Esophagus squamous epithelium (tissue), 5 donors: ENCODE data around the gene ADAMTS13. TPM values are rescaled to one million over a fixed set of nuclear protein-coding genes. Genes with fewer than 3 reads are reported as not detected.

Experiments
- DNase-seq: peaks from one replicate; lab custom pipeline; 2025; lab: John Stamatoyannopoulos, UW
- H3K27ac ChIP-seq, 4 donors: fragments of 200-600 bp; sonication (generic); one replicate each; pipeline ENCODE4 v1.5.1; 2016 to 2019; ENCODE audit warnings: mild to moderate bottlenecking in 1 of 4
- H3K27me3 ChIP-seq, 4 donors: fragments of 200-600 bp; sonication (generic); 1 replicate in 3 of 4; 2 replicates in 1 of 4; pipeline versions ENCODE4 v1.5.1 to v1.6.0; 2017 to 2021; ENCODE audit warnings: antibody characterized with exemption in 1 of 4
- H3K36me3 ChIP-seq, 3 donors: fragments of 200-600 bp; sonication (generic); one replicate each; pipeline ENCODE4 v1.5.1; 2016 to 2019
- H3K4me1 ChIP-seq, 3 donors: fragments of 200-600 bp; sonication (generic); one replicate each; pipeline ENCODE4 v1.5.1; 2017 to 2019
- H3K4me3 ChIP-seq, 4 donors: fragments of 200-600 bp; sonication (generic); 1 replicate in 3 of 4; 2 replicates in 1 of 4; pipeline ENCODE4 v1.5.1; 2016 to 2019; ENCODE audit warnings: mild to moderate bottlenecking in 2 of 4, moderate library complexity in 1 of 4
- H3K9me3 ChIP-seq, 3 donors: fragments of 200-600 bp; sonication (generic); one replicate each; pipeline ENCODE4 v1.5.1; 2016 to 2019
- POLR2A ChIP-seq, 4 donors: fragments of 450-650 bp; IDR thresholded peaks; one replicate each; pipeline ENCODE4 v1.6.1; 2017; ENCODE audit warnings: antibody characterized with exemption in 4 of 4, mild to moderate bottlenecking in 4 of 4, moderate library complexity in 3 of 4
- WGBS, 2 donors: methylation state at CpG; one replicate each; pipeline ENCODE4 v1.1.5; 2018; 5-methylcytosine and 5-hydroxymethylcytosine counted together
- intact Hi-C: fragments of 100-400 bp; cut with DNase I; formaldehyde crosslinking; loops from one replicate; pipeline ENCODE4 v1.15.0; 2022
- total RNA-seq, 4 donors: library from RNA; depleted of rRNA; stranded (reverse); fragments of >200 nt; gene quantifications; one replicate each; pipeline ENCODE4 v1.1.0, GENCODE V29; 2016
- TF ChIP-seq, protein P1 (sequence below), 6 experiments: fragments of 450-650 bp in 4 of 6; fragments of 200-600 bp in 2 of 6; sonication (generic) in 2 of 6; IDR thresholded peaks; one replicate each; pipeline ENCODE4 v1.5.1; 2016 to 2019; ENCODE audit warnings: antibody characterized with exemption in 6 of 6, mild to moderate bottlenecking in 4 of 6, moderate library complexity in 4 of 6
- donor health status: DM: yes; HTN: yes; CAD: no.

The ADAMTS13 gene
- total RNA-seq, 4 donors from 2014 or later: 0.21 to 2.5 (median 0.33) TPM

DNA sequence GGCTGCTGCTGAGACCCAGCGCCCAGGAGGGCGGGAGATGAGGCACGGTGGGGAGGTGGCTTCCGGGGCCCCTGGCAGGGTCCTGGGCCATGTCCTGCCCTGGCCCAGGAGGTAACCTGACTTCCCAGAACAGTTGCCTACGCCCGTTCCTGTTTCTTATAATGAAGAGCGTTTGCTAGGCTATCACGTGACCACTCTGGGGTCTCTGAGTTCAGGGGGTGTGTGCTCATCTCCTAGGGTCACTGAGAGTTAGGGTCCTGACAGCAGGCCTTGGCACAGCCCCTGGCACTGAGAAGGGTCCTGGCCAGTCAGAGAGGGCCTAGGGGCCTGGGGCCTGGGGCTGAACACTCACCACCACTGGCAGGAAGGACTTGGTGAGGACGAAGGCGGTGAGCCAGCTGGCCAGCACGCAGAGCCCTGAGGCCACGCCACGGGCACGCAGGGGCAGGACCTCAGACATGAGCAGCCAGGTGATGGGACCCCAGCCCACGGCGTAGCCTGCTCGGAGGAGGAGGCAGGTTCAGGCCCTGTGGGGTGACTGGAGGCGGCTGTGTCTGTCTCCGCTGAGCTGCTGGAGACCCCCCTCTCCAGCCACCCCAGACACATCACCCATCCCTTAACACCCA lies 50.7 kb downstream of the ADAMTS13 start:
- Histone ChIP-seq H3K27ac (no peak overlapping the region), H3K27me3 (peaks cover 0 to under 1% (median 0%) of the 10 kb centered on the region in 4 donors), H3K4me1 (peaks cover 0 to 3% (median 0%) of the 10 kb centered on the region in 3 donors), H3K4me3 (no peak overlapping the region), H3K9me3 (no peaks in the 10 kb centered on the region), H3K36me3 (peaks cover 0 to 15% (median 0%) of the 10 kb centered on the region in 3 donors)
- WGBS, 2 donors: no CpG with 5 or more reads among the region's 19 CpGs
- TF ChIP-seq, protein P1, sequence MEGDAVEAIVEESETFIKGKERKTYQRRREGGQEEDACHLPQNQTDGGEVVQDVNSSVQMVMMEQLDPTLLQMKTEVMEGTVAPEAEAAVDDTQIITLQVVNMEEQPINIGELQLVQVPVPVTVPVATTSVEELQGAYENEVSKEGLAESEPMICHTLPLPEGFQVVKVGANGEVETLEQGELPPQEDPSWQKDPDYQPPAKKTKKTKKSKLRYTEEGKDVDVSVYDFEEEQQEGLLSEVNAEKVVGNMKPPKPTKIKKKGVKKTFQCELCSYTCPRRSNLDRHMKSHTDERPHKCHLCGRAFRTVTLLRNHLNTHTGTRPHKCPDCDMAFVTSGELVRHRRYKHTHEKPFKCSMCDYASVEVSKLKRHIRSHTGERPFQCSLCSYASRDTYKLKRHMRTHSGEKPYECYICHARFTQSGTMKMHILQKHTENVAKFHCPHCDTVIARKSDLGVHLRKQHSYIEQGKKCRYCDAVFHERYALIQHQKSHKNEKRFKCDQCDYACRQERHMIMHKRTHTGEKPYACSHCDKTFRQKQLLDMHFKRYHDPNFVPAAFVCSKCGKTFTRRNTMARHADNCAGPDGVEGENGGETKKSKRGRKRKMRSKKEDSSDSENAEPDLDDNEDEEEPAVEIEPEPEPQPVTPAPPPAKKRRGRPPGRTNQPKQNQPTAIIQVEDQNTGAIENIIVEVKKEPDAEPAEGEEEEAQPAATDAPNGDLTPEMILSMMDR (IDR thresholded peaks at IDR 0.05): no peak
- no peak for TF ChIP-seq POLR2A (IDR thresholded peaks at IDR 0.05)
- intact Hi-C loops: no loop called here
- DNase-seq: no peak

DNA sequence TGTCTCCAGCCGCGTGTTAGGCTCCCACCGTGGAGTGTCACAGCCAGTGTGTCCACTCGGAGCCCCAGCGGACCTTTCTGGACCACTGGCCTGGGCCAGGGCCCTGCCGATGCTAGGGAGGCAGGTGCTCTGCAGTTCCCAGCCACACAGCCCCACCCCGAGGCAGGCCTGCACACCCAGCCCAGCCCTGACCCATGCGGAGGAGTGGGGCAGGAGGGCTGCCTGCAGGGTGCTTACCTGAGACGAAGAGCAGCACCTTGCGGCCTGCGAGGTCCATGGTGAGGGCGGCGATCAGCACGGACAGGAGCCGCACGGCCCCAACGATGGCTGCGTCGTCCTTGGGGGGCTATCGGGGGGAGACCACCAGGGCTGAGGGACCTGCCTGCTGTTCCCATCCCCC lies 51.6 kb downstream of the ADAMTS13 start:
- Histone ChIP-seq H3K4me3 (no peak overlapping the region), H3K27me3 (peaks cover 0 to 9% (median 0%) of the 10 kb centered on the region in 4 donors), H3K4me1 (peaks cover 5 to 12% (median 5%) of the 10 kb centered on the region in 3 donors), H3K36me3 (peaks cover 0 to 7% (median 0%) of the 10 kb centered on the region in 3 donors), H3K27ac (no peak overlapping the region), H3K9me3 (no peaks in the 10 kb centered on the region)
- DNase-seq: no peak
- 20% methylated on average over 1 of the region's 20 CpGs; no CpG with 5 or more reads in 1 of the 2 donors for WGBS, 2 donors
- TF ChIP-seq POLR2A (IDR thresholded peaks at IDR 0.05): no peak
- TF ChIP-seq, protein P1 (IDR thresholded peaks at IDR 0.05): no peak
- intact Hi-C loops: no loop called here

DNA sequence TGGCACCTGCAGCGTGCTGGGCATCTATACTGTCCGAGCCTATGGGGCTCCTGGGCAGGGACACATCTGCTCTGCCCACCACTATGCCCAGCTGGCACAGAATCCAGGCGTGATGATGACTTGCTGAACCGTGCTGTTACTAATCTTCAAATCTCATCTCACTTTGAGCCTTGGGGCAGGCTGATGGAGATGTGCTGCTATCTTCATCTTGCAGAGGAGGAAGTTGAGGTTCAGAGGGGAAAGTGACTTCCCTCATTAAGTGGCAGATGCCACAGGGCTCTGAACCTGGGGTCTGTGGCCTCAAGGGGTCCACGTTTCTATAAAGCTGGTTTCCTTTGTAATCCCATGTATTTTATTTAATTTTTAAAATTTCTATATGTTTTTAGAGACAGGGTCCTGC lies 52.0 kb downstream of the ADAMTS13 start:
- Histone ChIP-seq H3K4me3 (no peak overlapping the region), H3K36me3 (peaks cover 0 to 3% (median 0%) of the 10 kb centered on the region in 3 donors), H3K27me3 (peaks cover 0 to 14% (median 0%) of the 10 kb centered on the region in 4 donors), H3K4me1 (peaks cover 8 to 16% (median 10%) of the 10 kb centered on the region in 3 donors), H3K27ac (no peak overlapping the region), H3K9me3 (no peaks in the 10 kb centered on the region)
- DNase-seq: no peak
- intact Hi-C loops: no loop called here
- TF ChIP-seq, protein P1 (IDR thresholded peaks at IDR 0.05): no peak
- no peak for TF ChIP-seq POLR2A (IDR thresholded peaks at IDR 0.05)
- WGBS, 2 donors: 0 to 53% methylated on average over 1 to 2 of the region's 5 CpGs

DNA sequence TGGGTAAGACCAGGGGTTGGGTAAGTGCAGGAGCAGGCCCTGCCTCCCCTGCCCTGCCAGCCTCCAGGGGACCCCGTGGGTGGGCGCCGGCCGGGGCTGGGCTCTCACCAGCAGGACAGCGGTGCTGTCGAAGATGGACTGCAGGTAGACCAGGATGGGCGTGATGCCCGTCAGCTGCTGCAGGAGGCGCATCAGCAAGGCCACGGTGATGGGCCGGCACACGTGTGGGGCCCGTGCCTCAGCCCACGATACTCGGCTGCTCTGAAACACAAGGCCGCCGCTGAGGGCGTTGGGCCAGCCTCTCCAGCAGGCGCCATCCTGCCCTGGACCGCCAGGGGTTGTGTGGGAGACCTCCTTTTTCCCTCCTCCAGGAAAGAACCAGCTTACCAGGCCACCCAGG lies 52.7 kb downstream of the ADAMTS13 start:
- H3K27ac ChIP-seq: no peak overlapping the region
- no peaks in the 10 kb centered on the region for H3K36me3 ChIP-seq
- H3K9me3 ChIP-seq: no peaks in the 10 kb centered on the region
- H3K4me1 ChIP-seq: peaks cover 12 to 23% (median 15%) of the 10 kb centered on the region in 3 donors
- no peak for DNase-seq
- H3K4me3 ChIP-seq: no peak overlapping the region
- TF ChIP-seq, protein P1 (IDR thresholded peaks at IDR 0.05): no peak
- no peak for TF ChIP-seq POLR2A (IDR thresholded peaks at IDR 0.05)
- H3K27me3 ChIP-seq: peaks cover 0 to 20% (median 0%) of the 10 kb centered on the region in 4 donors
- 85 to 100% methylated on average over 1 to 6 of the region's 20 CpGs for WGBS, 2 donors
- intact Hi-C loops: no loop called here

DNA sequence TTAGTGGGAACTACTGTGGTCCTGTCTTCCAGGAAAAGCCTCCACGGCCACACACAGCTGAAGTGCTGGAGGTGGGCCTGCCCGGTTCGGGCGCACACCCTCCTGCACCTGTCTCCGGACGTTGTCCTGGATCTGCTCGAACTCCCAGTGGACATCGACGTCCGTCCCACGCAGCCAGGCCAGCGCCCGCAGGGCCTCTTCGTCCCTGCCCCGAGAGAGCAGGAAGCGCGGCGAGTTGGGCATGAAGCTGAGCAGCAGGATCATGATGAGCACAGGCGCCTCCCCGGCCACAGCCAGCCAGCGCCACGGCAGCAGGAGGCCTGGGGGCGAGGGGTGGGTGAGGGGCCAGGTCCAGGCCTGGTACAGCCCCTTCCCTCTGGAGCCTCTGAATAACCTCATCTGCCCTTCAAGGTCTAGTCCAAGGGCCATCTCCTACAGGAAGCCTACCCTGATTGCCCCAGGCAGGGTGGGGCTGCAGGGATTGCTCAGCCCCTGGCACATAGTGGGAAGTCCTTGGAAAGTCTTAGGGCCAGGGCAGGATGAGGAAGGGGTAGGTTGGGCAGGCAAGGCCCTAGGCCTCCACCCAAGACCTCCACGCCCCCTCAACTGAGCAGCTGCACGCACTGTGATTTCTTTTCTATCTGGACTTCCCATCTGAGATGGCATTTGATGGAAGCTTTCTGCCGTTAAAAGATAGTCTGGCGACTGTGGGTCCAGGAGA lies 53.3 kb downstream of the ADAMTS13 start:
- Histone ChIP-seq H3K4me1 (peaks cover 12 to 25% (median 16%) of the 10 kb centered on the region in 3 donors), H3K4me3 (no peak overlapping the region), H3K27me3 (peaks cover 0 to 26% (median 0%) of the 10 kb centered on the region in 4 donors), H3K27ac (no peak overlapping the region), H3K36me3 (no peaks in the 10 kb centered on the region), H3K9me3 (no peaks in the 10 kb centered on the region)
- intact Hi-C loops: no loop called here
- TF ChIP-seq, protein P1 (IDR thresholded peaks at IDR 0.05): no peak
- TF ChIP-seq POLR2A (IDR thresholded peaks at IDR 0.05): no peak
- DNase-seq: no peak
- 69 to 86% methylated on average over 3 to 12 of the region's 27 CpGs for WGBS, 2 donors
